ENCODE measurements around the gene HTR1A.

DNA sequence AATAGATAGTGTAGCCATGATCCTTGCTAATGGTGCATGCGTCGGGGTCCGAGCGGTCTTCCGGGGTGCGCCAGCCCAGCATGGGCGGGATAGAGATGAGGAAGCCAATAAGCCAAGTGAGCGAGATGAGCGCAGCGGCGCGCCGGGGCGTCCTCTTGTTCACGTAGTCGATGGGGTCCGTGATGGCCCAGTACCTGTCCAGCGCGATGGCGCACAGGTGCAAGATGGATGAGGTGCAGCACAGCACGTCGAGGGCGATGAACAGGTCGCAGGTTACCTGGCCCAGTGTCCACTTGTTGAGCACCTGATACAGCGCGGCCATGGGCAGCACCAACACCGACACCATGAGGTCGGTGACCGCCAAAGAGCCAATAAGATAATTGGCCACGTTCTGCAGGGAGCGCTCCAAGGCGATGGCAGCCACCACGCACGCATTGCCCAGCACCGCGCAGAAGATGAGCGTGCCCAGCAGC is 1.1 kb downstream of the HTR1A start:
- TF ChIP-seq, protein P1, sequence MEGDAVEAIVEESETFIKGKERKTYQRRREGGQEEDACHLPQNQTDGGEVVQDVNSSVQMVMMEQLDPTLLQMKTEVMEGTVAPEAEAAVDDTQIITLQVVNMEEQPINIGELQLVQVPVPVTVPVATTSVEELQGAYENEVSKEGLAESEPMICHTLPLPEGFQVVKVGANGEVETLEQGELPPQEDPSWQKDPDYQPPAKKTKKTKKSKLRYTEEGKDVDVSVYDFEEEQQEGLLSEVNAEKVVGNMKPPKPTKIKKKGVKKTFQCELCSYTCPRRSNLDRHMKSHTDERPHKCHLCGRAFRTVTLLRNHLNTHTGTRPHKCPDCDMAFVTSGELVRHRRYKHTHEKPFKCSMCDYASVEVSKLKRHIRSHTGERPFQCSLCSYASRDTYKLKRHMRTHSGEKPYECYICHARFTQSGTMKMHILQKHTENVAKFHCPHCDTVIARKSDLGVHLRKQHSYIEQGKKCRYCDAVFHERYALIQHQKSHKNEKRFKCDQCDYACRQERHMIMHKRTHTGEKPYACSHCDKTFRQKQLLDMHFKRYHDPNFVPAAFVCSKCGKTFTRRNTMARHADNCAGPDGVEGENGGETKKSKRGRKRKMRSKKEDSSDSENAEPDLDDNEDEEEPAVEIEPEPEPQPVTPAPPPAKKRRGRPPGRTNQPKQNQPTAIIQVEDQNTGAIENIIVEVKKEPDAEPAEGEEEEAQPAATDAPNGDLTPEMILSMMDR (IDR thresholded peaks at IDR 0.05; ENCODE audit: low read depth, low read length, missing input control), result no peak
- TF ChIP-seq FOXA2 (IDR thresholded peaks at IDR 0.05), result no peak
- TF ChIP-seq, protein P2, sequence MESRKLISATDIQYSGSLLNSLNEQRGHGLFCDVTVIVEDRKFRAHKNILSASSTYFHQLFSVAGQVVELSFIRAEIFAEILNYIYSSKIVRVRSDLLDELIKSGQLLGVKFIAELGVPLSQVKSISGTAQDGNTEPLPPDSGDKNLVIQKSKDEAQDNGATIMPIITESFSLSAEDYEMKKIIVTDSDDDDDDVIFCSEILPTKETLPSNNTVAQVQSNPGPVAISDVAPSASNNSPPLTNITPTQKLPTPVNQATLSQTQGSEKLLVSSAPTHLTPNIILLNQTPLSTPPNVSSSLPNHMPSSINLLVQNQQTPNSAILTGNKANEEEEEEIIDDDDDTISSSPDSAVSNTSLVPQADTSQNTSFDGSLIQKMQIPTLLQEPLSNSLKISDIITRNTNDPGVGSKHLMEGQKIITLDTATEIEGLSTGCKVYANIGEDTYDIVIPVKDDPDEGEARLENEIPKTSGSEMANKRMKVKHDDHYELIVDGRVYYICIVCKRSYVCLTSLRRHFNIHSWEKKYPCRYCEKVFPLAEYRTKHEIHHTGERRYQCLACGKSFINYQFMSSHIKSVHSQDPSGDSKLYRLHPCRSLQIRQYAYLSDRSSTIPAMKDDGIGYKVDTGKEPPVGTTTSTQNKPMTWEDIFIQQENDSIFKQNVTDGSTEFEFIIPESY (IDR thresholded peaks at IDR 0.05), result no peak
- no peak for TF ChIP-seq GABPA (IDR thresholded peaks at IDR 0.05 in 1 of 2, conservative IDR thresholded peaks at IDR 0.05 in 1 of 2)
- TF ChIP-seq JUND (IDR thresholded peaks at IDR 0.05), result no peak
- no peak for TF ChIP-seq TAF1 (conservative IDR thresholded peaks at IDR 0.05)
